Gastroesophageal sphincter (tissue), 4 donors: ENCODE data around the gene PSMB7. TPM values are rescaled to one million over a fixed set of nuclear protein-coding genes. Genes with fewer than 3 reads are reported as not detected.

Source experiments
- ATAC-seq: fragments of 150-250 bp; one replicate; pipeline ENCODE4 v1.9.1; 2016; ENCODE audit warnings: mild to moderate bottlenecking, moderate library complexity
- H3K27ac ChIP-seq, 4 donors: fragments of 200-600 bp; sonication (generic) in 3 of 4; 1 replicate in 3 of 4; 2 replicates in 1 of 4; pipeline ENCODE4 v1.5.1; 2016 to 2019
- H3K27me3 ChIP-seq: fragments of 200-600 bp; sonication (generic); one replicate; pipeline ENCODE4 v1.5.1; 2019
- H3K36me3 ChIP-seq, 2 donors: fragments of 200-600 bp; sonication (generic); one replicate each; pipeline ENCODE4 v1.5.1; 2019; ENCODE audit warnings: control low read depth in 1 of 2
- H3K4me1 ChIP-seq, 3 donors: fragments of 200-600 bp; sonication (generic); 1 replicate in 2 of 3; 2 replicates in 1 of 3; pipeline ENCODE4 v1.5.1; 2016 to 2019; ENCODE audit warnings: control low read depth in 2 of 3
- H3K4me3 ChIP-seq, 2 donors: fragments of 200-600 bp; sonication (generic); one replicate each; pipeline ENCODE4 v1.5.1; 2019; ENCODE audit warnings: mild to moderate bottlenecking in 1 of 2, moderate library complexity in 1 of 2
- H3K9me3 ChIP-seq, 3 donors: fragments of 200-600 bp; sonication (generic); one replicate each; pipeline ENCODE4 v1.5.1; 2017 to 2019; ENCODE audit warnings: control low read depth in 2 of 3
- CTCF ChIP-seq, 4 experiments: fragments of 200-600 bp in 2 of 4; fragments of 450-650 bp in 2 of 4; sonication (generic) in 1 of 4; IDR thresholded peaks; one replicate each; pipeline ENCODE4 v1.5.1; 2017 to 2019; ENCODE audit warnings: antibody characterized with exemption in 4 of 4, mild to moderate bottlenecking in 2 of 4, moderate library complexity in 2 of 4
- EP300 ChIP-seq: sonication (generic); formaldehyde crosslinking; IDR thresholded peaks from one replicate; pipeline ENCODE4 v1.6.1; 2017; ENCODE audit warnings: antibody characterized with exemption, mild to moderate bottlenecking
- POLR2A ChIP-seq, 2 donors: fragments of 450-650 bp; IDR thresholded peaks; one replicate each; pipeline ENCODE4 v1.6.1; 2017; ENCODE audit warnings: antibody characterized with exemption in 2 of 2, mild to moderate bottlenecking in 2 of 2, moderate library complexity in 1 of 2
- POLR2AphosphoS5 ChIP-seq: sonication (generic); formaldehyde crosslinking; IDR thresholded peaks from one replicate; pipeline ENCODE4 v1.6.1; 2017; ENCODE audit warnings: antibody characterized with exemption
- WGBS, 2 donors: methylation state at CpG; one replicate each; pipeline ENCODE4 v1.1.5; 2018; ENCODE audit warnings: low coverage in 1 of 2; 5-methylcytosine and 5-hydroxymethylcytosine counted together
- total RNA-seq, 4 donors: library from RNA; depleted of rRNA; stranded (reverse); fragments of >200 nt; gene quantifications; one replicate each; pipeline ENCODE4 v1.1.0, GENCODE V29; 2016

The PSMB7 gene
- total RNA-seq, 4 donors from 2014 or later = 116 to 152 (median 144) TPM

GRCh38 chr9:124423591-124423990, 8.3 kb upstream of the PSMB7 start:
- H3K36me3 ChIP-seq = no peaks in the 10 kb centered on the region
- H3K4me1 ChIP-seq = peaks cover 0 to 19% (median 0%) of the 10 kb centered on the region in 3 donors
- H3K27ac ChIP-seq = no peak overlapping the region
- 30 to 46% methylated on average over 8 to 11 of the region's 11 CpGs for WGBS, 2 donors
- no peaks in the 10 kb centered on the region for H3K27me3 ChIP-seq
- TF ChIP-seq CTCF (IDR thresholded peaks at IDR 0.05) = no peak
- TF ChIP-seq POLR2A (IDR thresholded peaks at IDR 0.05) = no peak
- no peak for TF ChIP-seq POLR2AphosphoS5
- TF ChIP-seq EP300 = no peak
- no peak for ATAC-seq
- H3K9me3 ChIP-seq = no peaks in the 10 kb centered on the region
- no peak overlapping the region for H3K4me3 ChIP-seq

- Histone ChIP-seq H3K9me3 (no peaks in the 10 kb centered on the region), H3K36me3 (no peaks in the 10 kb centered on the region), H3K4me1 (peaks cover 0 to 19% (median 0%) of the 10 kb centered on the region in 3 donors), H3K4me3 (no peak overlapping the region), H3K27me3 (no peaks in the 10 kb centered on the region), H3K27ac (no peak overlapping the region)
- WGBS, 2 donors = 82% methylated on average over 5 of the region's 5 CpGs; no CpG with 5 or more reads in 1 of the 2 donors
- no peak for TF ChIP-seq EP300
- TF ChIP-seq POLR2A (IDR thresholded peaks at IDR 0.05) = no peak
- no peak for TF ChIP-seq POLR2AphosphoS5
- no peak for TF ChIP-seq CTCF (IDR thresholded peaks at IDR 0.05)
- no peak for ATAC-seq
These were observed 7.9 kb upstream of the PSMB7 start for GRCh38 chr9:124423155-124423554.

GRCh38 chr9:124420991-124421543, 5.8 kb upstream of the PSMB7 start:
- 32% methylated on average over 3 of the region's 7 CpGs; no CpG with 5 or more reads in 1 of the 2 donors for WGBS, 2 donors
- TF ChIP-seq POLR2AphosphoS5 = no peak
- TF ChIP-seq CTCF (IDR thresholded peaks at IDR 0.05) = no peak
- TF ChIP-seq POLR2A (IDR thresholded peaks at IDR 0.05) = no peak
- TF ChIP-seq EP300 = no peak
- ATAC-seq = no peak

GRCh38 chr9:124419832-124420489, 4.7 kb upstream of the PSMB7 start:
- Histone ChIP-seq H3K36me3 (no peaks in the 10 kb centered on the region), H3K4me1 (peaks cover 0 to 19% (median 0%) of the 10 kb centered on the region in 3 donors), H3K27ac (no peak overlapping the region), H3K9me3 (no peaks in the 10 kb centered on the region), H3K4me3 (no peak overlapping the region), H3K27me3 (no peaks in the 10 kb centered on the region)
- TF ChIP-seq POLR2A (IDR thresholded peaks at IDR 0.05) = no peak
- TF ChIP-seq EP300 = no peak
- TF ChIP-seq CTCF (IDR thresholded peaks at IDR 0.05) = no peak
- TF ChIP-seq POLR2AphosphoS5 = no peak
- ATAC-seq = no peak
- WGBS, 2 donors = 100% methylated on average over 3 of the region's 6 CpGs; no CpG with 5 or more reads in 1 of the 2 donors

More at GRCh38 chr9:124420991-124421543, 5.8 kb upstream of the PSMB7 start:
- Histone ChIP-seq H3K4me3 (no peak overlapping the region), H3K4me1 (peaks cover 0 to 19% (median 0%) of the 10 kb centered on the region in 3 donors), H3K27me3 (no peaks in the 10 kb centered on the region), H3K27ac (peak overlapping the region in 1 of 4 donors; percentile 9), H3K9me3 (no peaks in the 10 kb centered on the region), H3K36me3 (no peaks in the 10 kb centered on the region)
